Mesothelial cell of epicardium (in vitro differentiated cells): ENCODE results near the gene KCNQ5. TPM values are rescaled to one million over a fixed set of nuclear protein-coding genes. Genes with fewer than 3 reads are reported as not detected.

Source experiments
- DNase-seq, 2 experiments: peaks; one replicate each; pipeline ENCODE4 v3.0.0; 2021; ENCODE audit warnings: low spot score in 2 of 2; ENCODE audit not compliant: unreplicated experiment in 2 of 2
- H3K27ac Mint-ChIP-seq: 2 replicates; pipeline ENCODE4 v1.8.0; 2021; ENCODE audit warnings: mixed read lengths
- H3K27me3 Mint-ChIP-seq: 2 replicates; pipeline ENCODE4 v1.8.0; 2021; ENCODE audit warnings: low read depth, mixed read lengths
- H3K36me3 Mint-ChIP-seq: 2 replicates; pipeline ENCODE4 v1.8.0; 2021; ENCODE audit warnings: mixed read lengths
- H3K4me1 Mint-ChIP-seq: 2 replicates; pipeline ENCODE4 v1.8.0; 2021; ENCODE audit warnings: mixed read lengths
- H3K4me3 Mint-ChIP-seq: 2 replicates; pipeline ENCODE4 v1.8.0; 2021; ENCODE audit warnings: mild to moderate bottlenecking, moderate library complexity, mixed read lengths
- H3K9me3 Mint-ChIP-seq: 2 replicates; pipeline ENCODE4 v1.8.0; 2021; ENCODE audit warnings: mixed read lengths
- total RNA-seq: library from RNA; stranded (reverse); gene quantifications from 3 replicates; pipeline ENCODE4 v1.2.1, GENCODE V29; 2021
- TF ChIP-seq, protein P1 (sequence below): fragments of 200-600 bp; sonication (generic); IDR thresholded peaks from one replicate; pipeline ENCODE4 v1.5.0; 2021; ENCODE audit warnings: antibody characterized with exemption; ENCODE audit not compliant: unreplicated experiment

Gene KCNQ5
- total RNA-seq, 1 donor from 2014 or later: 4.8 TPM

DNA sequence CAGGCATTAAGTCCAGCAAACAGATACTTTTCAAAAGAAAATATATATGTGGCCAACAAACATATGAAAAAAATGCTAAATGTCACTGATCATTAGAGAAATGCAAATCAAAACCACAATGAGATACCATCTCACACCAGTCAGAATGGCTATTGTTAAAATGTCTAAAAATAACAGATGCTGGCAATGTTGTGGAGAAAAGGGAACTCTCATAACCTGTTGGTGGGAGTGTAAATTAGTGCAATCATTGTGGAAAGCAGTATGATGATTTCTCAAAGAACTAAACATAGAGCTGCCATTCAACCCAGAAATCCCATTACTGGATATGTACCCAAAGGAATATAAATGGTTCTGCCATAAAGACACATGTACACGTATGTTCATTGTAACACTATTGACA is 20.6 kb downstream of the KCNQ5 start:
- no peak overlapping the region for H3K27ac Mint-ChIP-seq
- no peaks in the 10 kb centered on the region for H3K27me3 Mint-ChIP-seq
- no peak for DNase-seq
- H3K9me3 Mint-ChIP-seq: peaks cover 3% of the 10 kb centered on the region
- no peaks in the 10 kb centered on the region for H3K36me3 Mint-ChIP-seq
- TF ChIP-seq, protein P1, sequence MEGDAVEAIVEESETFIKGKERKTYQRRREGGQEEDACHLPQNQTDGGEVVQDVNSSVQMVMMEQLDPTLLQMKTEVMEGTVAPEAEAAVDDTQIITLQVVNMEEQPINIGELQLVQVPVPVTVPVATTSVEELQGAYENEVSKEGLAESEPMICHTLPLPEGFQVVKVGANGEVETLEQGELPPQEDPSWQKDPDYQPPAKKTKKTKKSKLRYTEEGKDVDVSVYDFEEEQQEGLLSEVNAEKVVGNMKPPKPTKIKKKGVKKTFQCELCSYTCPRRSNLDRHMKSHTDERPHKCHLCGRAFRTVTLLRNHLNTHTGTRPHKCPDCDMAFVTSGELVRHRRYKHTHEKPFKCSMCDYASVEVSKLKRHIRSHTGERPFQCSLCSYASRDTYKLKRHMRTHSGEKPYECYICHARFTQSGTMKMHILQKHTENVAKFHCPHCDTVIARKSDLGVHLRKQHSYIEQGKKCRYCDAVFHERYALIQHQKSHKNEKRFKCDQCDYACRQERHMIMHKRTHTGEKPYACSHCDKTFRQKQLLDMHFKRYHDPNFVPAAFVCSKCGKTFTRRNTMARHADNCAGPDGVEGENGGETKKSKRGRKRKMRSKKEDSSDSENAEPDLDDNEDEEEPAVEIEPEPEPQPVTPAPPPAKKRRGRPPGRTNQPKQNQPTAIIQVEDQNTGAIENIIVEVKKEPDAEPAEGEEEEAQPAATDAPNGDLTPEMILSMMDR: no peak
- no peak overlapping the region for H3K4me3 Mint-ChIP-seq
- H3K4me1 Mint-ChIP-seq: no peaks in the 10 kb centered on the region

DNA sequence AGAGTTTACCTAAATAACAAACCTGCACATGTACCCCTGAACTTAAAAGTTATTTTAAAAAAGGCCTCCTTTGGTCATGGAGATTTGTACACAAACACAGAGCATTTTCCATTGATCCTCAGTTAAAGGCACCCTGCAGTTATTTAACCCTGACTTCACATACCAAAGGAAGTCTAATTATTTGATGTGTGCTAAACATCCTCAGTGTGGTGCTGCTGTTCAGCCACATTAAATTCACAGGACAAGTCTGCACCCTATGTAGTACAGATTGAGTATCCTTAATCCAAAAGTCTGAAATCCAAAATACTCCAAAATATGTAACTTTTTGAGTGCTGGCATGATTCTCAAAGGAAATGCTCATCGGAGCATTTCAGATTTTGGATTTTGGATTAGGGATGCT is 21.4 kb downstream of the KCNQ5 start:
- Mint-ChIP-seq H3K27ac (no peak overlapping the region), H3K36me3 (no peaks in the 10 kb centered on the region), H3K4me3 (no peak overlapping the region), H3K4me1 (no peaks in the 10 kb centered on the region), H3K27me3 (no peaks in the 10 kb centered on the region), H3K9me3 (peaks cover 3% of the 10 kb centered on the region)
- TF ChIP-seq, protein P1: no peak
- DNase-seq: no peak

DNA sequence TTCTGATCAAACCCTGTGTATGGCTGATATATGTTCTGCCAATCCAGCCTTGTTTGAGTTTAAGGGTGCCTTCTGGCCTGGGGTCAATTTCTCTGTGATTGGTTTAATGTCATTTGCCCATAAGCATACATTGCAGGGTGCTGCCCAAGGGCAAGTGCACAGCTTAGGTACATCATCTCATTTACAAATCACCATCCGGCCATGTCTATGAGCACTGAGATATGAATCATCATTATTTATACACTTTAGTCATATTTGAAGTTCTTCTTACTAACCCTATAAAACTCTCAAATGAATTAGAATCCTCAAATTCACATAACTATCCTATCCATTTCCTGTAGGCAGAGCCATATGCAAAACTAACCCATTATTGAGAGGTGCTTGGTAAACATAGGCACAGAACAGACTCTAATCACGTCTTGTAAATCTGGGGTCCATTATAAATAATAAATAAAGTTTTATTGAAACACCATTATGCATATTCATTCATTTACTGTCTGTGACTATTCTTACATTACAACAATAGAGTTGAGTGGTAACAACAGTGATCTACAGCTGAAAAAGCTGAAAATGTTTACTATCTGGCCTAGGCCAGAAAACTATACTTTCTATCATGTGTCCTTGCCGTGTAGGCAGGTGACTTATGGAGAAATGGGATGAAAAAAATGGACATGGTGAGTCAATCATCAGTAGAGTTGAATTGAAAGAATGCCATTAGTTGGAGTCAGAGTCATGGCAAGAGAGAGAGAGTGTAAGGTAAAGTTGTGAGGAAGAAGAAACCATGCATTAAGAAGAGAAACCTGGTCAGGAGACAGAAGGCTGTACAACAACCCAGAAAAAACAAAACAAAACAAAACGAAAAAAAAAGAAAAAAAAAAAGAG is 25.0 kb downstream of the KCNQ5 start:
- Mint-ChIP-seq H3K27me3 (no peaks in the 10 kb centered on the region), H3K4me3 (no peak overlapping the region), H3K36me3 (no peaks in the 10 kb centered on the region), H3K4me1 (peaks cover 33% of the 10 kb centered on the region), H3K9me3 (peaks cover 3% of the 10 kb centered on the region), H3K27ac (no peak overlapping the region)
- DNase-seq: no peak
- TF ChIP-seq, protein P1: no peak

DNA sequence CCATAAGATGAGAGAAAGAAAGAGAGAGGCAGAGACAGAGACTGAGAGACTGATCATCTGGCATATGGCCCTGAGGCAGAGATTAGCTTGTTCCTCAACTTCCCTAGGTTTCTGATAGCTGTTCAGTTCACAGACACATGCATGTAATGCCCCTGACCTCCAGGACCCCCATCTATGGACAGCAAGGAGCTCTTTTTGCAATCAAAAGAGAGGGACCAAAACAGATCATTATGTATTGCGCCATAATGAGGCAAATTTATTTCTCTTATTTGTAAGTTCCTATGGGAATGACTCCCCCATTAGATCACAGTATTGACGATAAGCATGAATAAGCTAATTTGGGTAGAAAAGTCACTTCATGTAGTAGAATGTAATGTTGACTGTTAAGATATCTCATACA is 25.6 kb downstream of the KCNQ5 start:
- H3K36me3 Mint-ChIP-seq: no peaks in the 10 kb centered on the region
- peaks cover 3% of the 10 kb centered on the region for H3K9me3 Mint-ChIP-seq
- TF ChIP-seq, protein P1: no peak
- peaks cover 39% of the 10 kb centered on the region for H3K4me1 Mint-ChIP-seq
- H3K27me3 Mint-ChIP-seq: no peaks in the 10 kb centered on the region
- no peak overlapping the region for H3K27ac Mint-ChIP-seq
- no peak for DNase-seq
- H3K4me3 Mint-ChIP-seq: no peak overlapping the region

DNA sequence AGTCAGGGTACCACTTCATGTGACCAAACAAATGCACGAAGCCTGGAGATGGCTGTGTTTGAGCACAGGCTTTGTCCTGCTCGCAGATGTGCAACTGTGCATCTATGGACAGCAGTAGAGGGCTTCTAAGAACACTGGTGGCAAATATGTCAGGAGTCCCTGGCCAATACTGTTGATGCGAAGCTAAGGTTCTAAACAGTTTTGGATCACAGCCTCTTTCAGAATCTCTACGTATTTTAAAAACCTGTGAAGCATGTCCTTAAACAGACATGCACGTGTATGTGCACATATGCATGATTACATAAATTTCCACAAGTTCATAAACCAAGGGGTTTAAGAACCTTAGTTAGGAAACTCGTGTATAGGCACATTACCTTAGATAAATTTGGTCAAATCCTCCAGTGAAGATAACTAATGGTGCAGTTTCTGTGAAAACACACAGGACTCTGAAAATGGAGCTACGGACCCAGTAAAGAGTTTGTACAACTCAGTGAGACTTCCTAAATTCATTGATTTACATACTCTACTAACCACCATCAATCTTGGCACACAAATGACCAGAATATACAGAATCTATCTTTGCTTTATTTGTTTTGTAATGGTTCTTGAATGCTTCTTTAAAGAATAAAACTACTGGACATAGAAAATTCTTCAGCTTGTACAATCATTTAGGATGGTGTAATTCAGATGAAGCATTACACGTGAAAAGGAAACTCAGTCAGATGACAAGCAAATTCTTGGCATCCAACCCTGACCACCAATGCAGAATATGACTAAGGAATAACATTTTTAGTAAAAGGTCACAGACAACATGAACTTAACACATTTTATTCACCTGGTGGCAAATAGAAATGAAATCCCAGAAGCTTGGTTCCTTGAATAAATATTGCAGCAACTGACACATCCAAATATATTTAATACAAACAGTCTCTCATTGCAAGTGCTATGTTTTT is 27.4 kb downstream of the KCNQ5 start:
- Mint-ChIP-seq H3K4me3 (no peak overlapping the region), H3K4me1 (peaks cover 45% of the 10 kb centered on the region), H3K27me3 (peaks cover under 1% of the 10 kb centered on the region), H3K36me3 (no peaks in the 10 kb centered on the region), H3K9me3 (peaks cover 3% of the 10 kb centered on the region), H3K27ac (peak overlapping the region; percentile 49)
- DNase-seq: no peak
- TF ChIP-seq, protein P1: no peak
